ENCODE data around the gene SH3RF3. TPM values are rescaled to one million over a fixed set of nuclear protein-coding genes. Genes with fewer than 3 reads are reported as not detected.
A peak's percentile ranks its signal among the peaks of the same experiment; 100 is the strongest.
"Not testable (repeated sequence)": the region's sequence is repeated elsewhere in the genome, so short reads cannot be mapped to it uniquely, and the experiment has no call there.

SH3RF3 gene
- total RNA-seq, 1 donor from 2014 or later = 0.28 TPM

DNA sequence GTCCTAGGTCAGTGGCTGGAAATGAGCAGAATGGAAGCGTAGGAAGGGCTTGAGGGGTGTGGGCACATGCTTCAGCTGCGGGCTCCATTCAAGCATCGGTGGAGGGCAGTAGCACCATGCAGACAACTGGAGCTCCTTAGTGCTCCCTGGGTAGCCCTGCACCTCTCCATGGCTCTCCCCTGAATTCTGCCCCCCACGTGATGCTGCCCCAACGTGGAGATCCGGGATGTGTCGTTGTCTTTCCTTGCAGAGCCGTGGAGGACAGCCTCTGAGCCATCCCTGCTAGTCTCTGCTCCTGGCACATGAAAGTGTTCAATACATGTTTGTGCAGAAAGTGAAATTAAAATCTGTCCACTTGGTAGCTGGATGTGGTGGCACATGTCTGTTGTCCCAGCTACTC lies 94.5 kb downstream of the SH3RF3 start:
- H2AFZ ChIP-seq (replicated peaks) = no peak overlapping the region
- no peaks in the 10 kb centered on the region for H3K9me3 Mint-ChIP-seq
- no peaks in the 10 kb centered on the region for H3K9me3 ChIP-seq (ENCODE audit: low read depth)
- H3K36me3 Mint-ChIP-seq = no peaks in the 10 kb centered on the region
- H3K4me1 Mint-ChIP-seq = no peaks in the 10 kb centered on the region
- no peaks in the 10 kb centered on the region for H3K79me2 ChIP-seq (ENCODE audit: low read depth)
- no peak overlapping the region for H3K4me3 Mint-ChIP-seq
- TF ChIP-seq EZH2phosphoT487 (IDR thresholded peaks at IDR 0.05) (no peak), CTCF (IDR thresholded peaks at IDR 0.05) (no peak), EZH2 (IDR thresholded peaks at IDR 0.05) (no peak)
- no peak overlapping the region for H3K4me3 ChIP-seq
- no peaks in the 10 kb centered on the region for H3K27me3 ChIP-seq
- no peak overlapping the region for H3K4me2 ChIP-seq
- H4K20me1 ChIP-seq (ENCODE audit: low read depth) = no peaks in the 10 kb centered on the region
- H3K4me1 ChIP-seq = no peaks in the 10 kb centered on the region
- H3F3A ChIP-seq (ENCODE audit: low read depth) = no peaks in the 10 kb centered on the region
- peak overlapping the region; percentile 50 for H3K27ac Mint-ChIP-seq
- no peak overlapping the region for H3K27ac ChIP-seq
- H3K27me3 Mint-ChIP-seq (ENCODE audit: insufficient read depth, low read depth) = peaks cover 5% of the 10 kb centered on the region
- H3K9ac ChIP-seq = no peak overlapping the region
- no peak for DNase-seq (ENCODE audit: low spot score)
- H3K36me3 ChIP-seq = no peaks in the 10 kb centered on the region

DNA sequence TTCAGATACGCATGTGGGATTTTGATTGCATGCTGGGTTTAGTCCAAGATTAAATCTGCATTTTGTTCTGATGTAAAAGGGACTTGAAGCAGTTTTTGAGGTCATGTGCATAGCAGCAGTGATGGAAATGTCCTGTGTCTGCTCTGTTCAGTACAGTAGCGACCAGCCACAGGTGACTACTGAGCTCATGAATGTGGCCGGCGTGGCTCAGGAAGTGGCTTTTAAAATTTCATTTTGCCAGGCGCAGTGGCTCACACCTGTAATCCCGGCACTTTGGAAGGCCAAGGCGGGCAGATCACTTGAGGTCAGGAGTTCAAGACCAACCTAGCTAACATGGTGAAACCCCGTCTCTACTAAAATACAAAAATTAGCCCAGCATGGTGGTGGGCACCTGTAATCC lies 95.3 kb downstream of the SH3RF3 start:
- not testable (repeated sequence) for H3F3A ChIP-seq (ENCODE audit: low read depth); H3K4me2 ChIP-seq; H3K9me3 Mint-ChIP-seq; H3K4me1 Mint-ChIP-seq; H3K27ac Mint-ChIP-seq; H3K36me3 Mint-ChIP-seq; H3K27ac ChIP-seq; H3K9me3 ChIP-seq (ENCODE audit: low read depth); H3K36me3 ChIP-seq; H3K27me3 Mint-ChIP-seq (ENCODE audit: insufficient read depth, low read depth); H4K20me1 ChIP-seq (ENCODE audit: low read depth); H2AFZ ChIP-seq (replicated peaks); DNase-seq (ENCODE audit: low spot score); H3K27me3 ChIP-seq; H3K9ac ChIP-seq; H3K79me2 ChIP-seq (ENCODE audit: low read depth); H3K4me3 Mint-ChIP-seq; H3K4me3 ChIP-seq; H3K4me1 ChIP-seq

- Histone ChIP-seq H3K79me2 (ENCODE audit: low read depth) (no peaks in the 10 kb centered on the region), H4K20me1 (ENCODE audit: low read depth) (no peaks in the 10 kb centered on the region), H3K36me3 (no peaks in the 10 kb centered on the region), H3K4me3 (no peak overlapping the region), H3K9ac (no peak overlapping the region), H2AFZ (replicated peaks) (no peak overlapping the region), H3K9me3 (ENCODE audit: low read depth) (no peaks in the 10 kb centered on the region), H3K27me3 (no peaks in the 10 kb centered on the region), H3K4me2 (no peak overlapping the region), H3K4me1 (no peaks in the 10 kb centered on the region), H3F3A (ENCODE audit: low read depth) (no peaks in the 10 kb centered on the region), H3K27ac (no peak overlapping the region)
- no peak overlapping the region for H3K4me3 Mint-ChIP-seq
- no peak for DNase-seq (ENCODE audit: low spot score)
- peaks cover 5% of the 10 kb centered on the region for H3K27me3 Mint-ChIP-seq (ENCODE audit: insufficient read depth, low read depth)
- H3K36me3 Mint-ChIP-seq = no peaks in the 10 kb centered on the region
- TF ChIP-seq EZH2phosphoT487 (IDR thresholded peaks at IDR 0.05) (no peak), CTCF (IDR thresholded peaks at IDR 0.05) (no peak), EZH2 (IDR thresholded peaks at IDR 0.05) (no peak)
- H3K27ac Mint-ChIP-seq = no peak overlapping the region
- no peaks in the 10 kb centered on the region for H3K4me1 Mint-ChIP-seq
- no peaks in the 10 kb centered on the region for H3K9me3 Mint-ChIP-seq
Observed at GRCh38 chr2:109225170-109225782, 96.3 kb downstream of the SH3RF3 start.

GRCh38 chr2:109226128-109226527 lies 97.1 kb downstream of the SH3RF3 start:
- no peak overlapping the region for H3K9ac ChIP-seq
- no peaks in the 10 kb centered on the region for H3K36me3 ChIP-seq
- H3F3A ChIP-seq (ENCODE audit: low read depth) = no peaks in the 10 kb centered on the region
- TF ChIP-seq CTCF (IDR thresholded peaks at IDR 0.05) = no peak
- TF ChIP-seq EZH2phosphoT487 (IDR thresholded peaks at IDR 0.05) = no peak
- no peak for TF ChIP-seq EZH2 (IDR thresholded peaks at IDR 0.05)
- H3K4me3 ChIP-seq = no peak overlapping the region
- Mint-ChIP-seq H3K9me3 (no peaks in the 10 kb centered on the region), H3K4me1 (peaks cover 2% of the 10 kb centered on the region), H3K4me3 (no peak overlapping the region), H3K27ac (no peak overlapping the region), H3K36me3 (no peaks in the 10 kb centered on the region), H3K27me3 (ENCODE audit: insufficient read depth, low read depth) (peaks cover 5% of the 10 kb centered on the region)
- no peak overlapping the region for H2AFZ ChIP-seq (replicated peaks)
- no peaks in the 10 kb centered on the region for H4K20me1 ChIP-seq (ENCODE audit: low read depth)
- no peaks in the 10 kb centered on the region for H3K27me3 ChIP-seq
- H3K4me1 ChIP-seq = no peaks in the 10 kb centered on the region
- no peak overlapping the region for H3K4me2 ChIP-seq
- no peaks in the 10 kb centered on the region for H3K9me3 ChIP-seq (ENCODE audit: low read depth)
- H3K79me2 ChIP-seq (ENCODE audit: low read depth) = no peaks in the 10 kb centered on the region
- no peak for DNase-seq (ENCODE audit: low spot score)
- H3K27ac ChIP-seq = no peak overlapping the region
